ENCODE results near the gene KASH5.

GRCh38 chr19:49403404-49404187 is 15.5 kb downstream of the KASH5 start:
- TF ChIP-seq, protein P1, sequence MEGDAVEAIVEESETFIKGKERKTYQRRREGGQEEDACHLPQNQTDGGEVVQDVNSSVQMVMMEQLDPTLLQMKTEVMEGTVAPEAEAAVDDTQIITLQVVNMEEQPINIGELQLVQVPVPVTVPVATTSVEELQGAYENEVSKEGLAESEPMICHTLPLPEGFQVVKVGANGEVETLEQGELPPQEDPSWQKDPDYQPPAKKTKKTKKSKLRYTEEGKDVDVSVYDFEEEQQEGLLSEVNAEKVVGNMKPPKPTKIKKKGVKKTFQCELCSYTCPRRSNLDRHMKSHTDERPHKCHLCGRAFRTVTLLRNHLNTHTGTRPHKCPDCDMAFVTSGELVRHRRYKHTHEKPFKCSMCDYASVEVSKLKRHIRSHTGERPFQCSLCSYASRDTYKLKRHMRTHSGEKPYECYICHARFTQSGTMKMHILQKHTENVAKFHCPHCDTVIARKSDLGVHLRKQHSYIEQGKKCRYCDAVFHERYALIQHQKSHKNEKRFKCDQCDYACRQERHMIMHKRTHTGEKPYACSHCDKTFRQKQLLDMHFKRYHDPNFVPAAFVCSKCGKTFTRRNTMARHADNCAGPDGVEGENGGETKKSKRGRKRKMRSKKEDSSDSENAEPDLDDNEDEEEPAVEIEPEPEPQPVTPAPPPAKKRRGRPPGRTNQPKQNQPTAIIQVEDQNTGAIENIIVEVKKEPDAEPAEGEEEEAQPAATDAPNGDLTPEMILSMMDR (IDR thresholded peaks at IDR 0.05), result no peak
- TF ChIP-seq POLR2A (IDR thresholded peaks at IDR 0.05), result no peak

Measured in esophagus squamous epithelium (tissue), 4 donors.